ENCODE measurements around the gene APOBEC3F.

GRCh38 chr22:39098576-39098975 lies 57.9 kb downstream of the APOBEC3F start:
- TF ChIP-seq CTCF (conservative IDR thresholded peaks at IDR 0.05; ENCODE audit: low read length), result no peak
- no peak for TF ChIP-seq EZH2phosphoT487 (IDR thresholded peaks at IDR 0.05; ENCODE audit: borderline replicate concordance, low read depth, low read length)
